AG09309 (cell line): ENCODE results near the gene FAM110D.

ENCODE experiments used
- DNase-seq: peaks from one replicate; pipeline ENCODE4 v3.0.0-alpha.2; 2010; ENCODE audit warnings: low read depth
- H3K4me3 ChIP-seq: 2 replicates; pipeline ENCODE4 v1.5.1; 2011; ENCODE audit warnings: mild to moderate bottlenecking, low read depth, low read length, moderate library complexity; ENCODE audit not compliant: control insufficient read depth
- TF ChIP-seq, protein P1 (sequence below): IDR thresholded peaks from 2 replicates; pipeline ENCODE4 v1.5.1; 2011; ENCODE audit warnings: mild to moderate bottlenecking, low read depth, low read length, inconsistent platforms; ENCODE audit not compliant: insufficient read depth, control insufficient read depth; ENCODE audit errors: missing control alignments

Gene FAM110D

GRCh38 chr1:26132128-26132833 lies 26.6 kb upstream of the FAM110D start:
- H3K4me3 ChIP-seq = no peak overlapping the region
- TF ChIP-seq, protein P1, sequence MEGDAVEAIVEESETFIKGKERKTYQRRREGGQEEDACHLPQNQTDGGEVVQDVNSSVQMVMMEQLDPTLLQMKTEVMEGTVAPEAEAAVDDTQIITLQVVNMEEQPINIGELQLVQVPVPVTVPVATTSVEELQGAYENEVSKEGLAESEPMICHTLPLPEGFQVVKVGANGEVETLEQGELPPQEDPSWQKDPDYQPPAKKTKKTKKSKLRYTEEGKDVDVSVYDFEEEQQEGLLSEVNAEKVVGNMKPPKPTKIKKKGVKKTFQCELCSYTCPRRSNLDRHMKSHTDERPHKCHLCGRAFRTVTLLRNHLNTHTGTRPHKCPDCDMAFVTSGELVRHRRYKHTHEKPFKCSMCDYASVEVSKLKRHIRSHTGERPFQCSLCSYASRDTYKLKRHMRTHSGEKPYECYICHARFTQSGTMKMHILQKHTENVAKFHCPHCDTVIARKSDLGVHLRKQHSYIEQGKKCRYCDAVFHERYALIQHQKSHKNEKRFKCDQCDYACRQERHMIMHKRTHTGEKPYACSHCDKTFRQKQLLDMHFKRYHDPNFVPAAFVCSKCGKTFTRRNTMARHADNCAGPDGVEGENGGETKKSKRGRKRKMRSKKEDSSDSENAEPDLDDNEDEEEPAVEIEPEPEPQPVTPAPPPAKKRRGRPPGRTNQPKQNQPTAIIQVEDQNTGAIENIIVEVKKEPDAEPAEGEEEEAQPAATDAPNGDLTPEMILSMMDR = no peak
- no peak for DNase-seq

DNA sequence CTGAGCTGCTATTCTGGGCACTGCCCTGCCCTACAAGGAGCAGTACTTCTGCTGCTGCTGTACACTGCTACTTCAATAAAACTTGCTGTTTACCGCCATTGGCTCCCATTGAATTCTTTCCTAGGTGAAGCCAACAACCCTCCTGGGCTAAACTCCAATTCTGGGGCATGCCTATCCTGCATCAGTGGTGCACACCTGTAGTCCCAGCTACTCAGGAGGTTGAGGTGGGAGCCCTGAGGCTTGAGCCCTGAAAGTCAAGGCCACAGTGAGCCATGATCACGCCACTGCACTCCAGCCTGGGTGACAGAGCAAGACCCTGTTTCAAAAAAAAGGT lies 26.1 kb upstream of the FAM110D start:
- no peak for DNase-seq
- no peak overlapping the region for H3K4me3 ChIP-seq
- TF ChIP-seq, protein P1 = no peak

DNA sequence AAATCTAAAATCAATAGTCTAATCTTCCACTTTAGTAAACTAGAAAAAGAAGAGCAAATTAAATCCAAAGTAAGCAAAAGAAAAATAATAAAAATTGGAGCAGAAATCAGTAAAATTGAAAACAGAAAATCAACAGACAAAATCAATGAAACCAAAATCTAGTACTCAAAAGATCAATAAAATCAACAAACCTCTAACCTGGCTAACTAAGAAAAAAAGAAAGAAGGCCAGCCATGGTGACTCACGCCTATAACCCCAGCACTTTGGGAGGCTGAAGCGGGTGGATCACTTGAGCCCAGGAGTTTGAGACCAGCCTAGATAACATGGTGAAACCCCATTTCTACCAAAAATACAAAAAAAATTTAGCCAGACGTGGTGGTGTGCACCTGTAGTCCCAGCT lies 24.4 kb upstream of the FAM110D start:
- TF ChIP-seq, protein P1 = no peak
- DNase-seq = no peak
- H3K4me3 ChIP-seq = no peak overlapping the region

GRCh38 chr1:26138974-26139558 lies 19.8 kb upstream of the FAM110D start:
- no peak overlapping the region for H3K4me3 ChIP-seq
- DNase-seq = no peak
- TF ChIP-seq, protein P1 = no peak

DNA sequence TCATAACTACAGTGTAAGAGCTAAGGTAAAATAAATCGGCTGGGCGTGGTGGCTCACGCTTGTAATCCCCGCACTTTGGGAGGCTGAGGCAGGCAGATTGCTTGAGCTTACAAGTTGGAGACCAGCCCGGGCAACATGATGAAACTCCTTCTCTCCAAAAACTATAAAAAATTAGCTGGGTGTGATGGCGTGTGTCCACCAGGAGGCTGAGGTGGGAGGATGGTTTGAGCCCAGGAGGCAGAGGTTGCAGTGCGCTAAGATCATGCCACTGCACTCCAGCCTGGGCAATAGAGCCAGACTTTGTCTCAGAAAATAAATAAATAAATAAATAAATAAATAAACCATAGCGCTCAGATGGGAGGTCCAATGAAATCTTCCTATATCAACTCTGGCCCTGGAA lies 16.7 kb upstream of the FAM110D start:
- TF ChIP-seq, protein P1 = no peak
- DNase-seq = no peak
- no peak overlapping the region for H3K4me3 ChIP-seq

- H3K4me3 ChIP-seq = no peak overlapping the region
- peak; percentile 52 for DNase-seq
- TF ChIP-seq, protein P1 = peak; percentile 81
Observed at GRCh38 chr1:26145041-26145959, 13.6 kb upstream of the FAM110D start.
